Muscle of arm (tissue), 14 donors: ENCODE measurements around the gene RHBDL3. TPM values are rescaled to one million over a fixed set of nuclear protein-coding genes. Genes with fewer than 3 reads are reported as not detected.
A peak's percentile ranks its signal among the peaks of the same experiment; 100 is the strongest.
"Not testable (repeated sequence)": the region's sequence is repeated elsewhere in the genome, so short reads cannot be mapped to it uniquely, and the experiment has no call there.

ENCODE experiments used
- DNase-seq: peaks from one replicate; pipeline ENCODE4 v3.0.0-alpha.2; 2013
- long read RNA-seq, 11 donors: transcript quantifications; one replicate each; lab custom pipeline, GENCODE V29; 2026
- polyA plus RNA-seq, 12 donors: library from polyadenylated mRNA; unstranded; fragments of 120-200 nt; gene quantifications; one replicate each; pipeline ENCODE4 v1.2.1, GENCODE V29; 2013; ENCODE audit not compliant: insufficient read length in 12 of 12

The RHBDL3 gene, protein sequence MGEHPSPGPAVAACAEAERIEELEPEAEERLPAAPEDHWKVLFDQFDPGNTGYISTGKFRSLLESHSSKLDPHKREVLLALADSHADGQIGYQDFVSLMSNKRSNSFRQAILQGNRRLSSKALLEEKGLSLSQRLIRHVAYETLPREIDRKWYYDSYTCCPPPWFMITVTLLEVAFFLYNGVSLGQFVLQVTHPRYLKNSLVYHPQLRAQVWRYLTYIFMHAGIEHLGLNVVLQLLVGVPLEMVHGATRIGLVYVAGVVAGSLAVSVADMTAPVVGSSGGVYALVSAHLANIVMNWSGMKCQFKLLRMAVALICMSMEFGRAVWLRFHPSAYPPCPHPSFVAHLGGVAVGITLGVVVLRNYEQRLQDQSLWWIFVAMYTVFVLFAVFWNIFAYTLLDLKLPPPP
- 1 to 10 TPM in 9 of 12 donors, under 1 TPM in 2, not detected in 1; 0.84 to 4.9 (median 1.6) TPM for polyA plus RNA-seq
- long read RNA-seq, donor 1, result 0 reads
- long read RNA-seq, donor 2, result 0 reads
- long read RNA-seq, donor 3, result 0 reads
- long read RNA-seq, donor 4, result 0 reads
- long read RNA-seq, donor 5, result 0 reads
- long read RNA-seq, donor 6, result 0 reads
- long read RNA-seq, donor 7, result 0 reads
- long read RNA-seq, donor 8, result 0 reads
- long read RNA-seq, donor 9, partial matches to known transcripts, result 0 of 5 reads
- long read RNA-seq, donor 9, other reads (novel, unspliced or antisense), result 5 of 5 reads
- long read RNA-seq, donor 10, result 0 reads
- long read RNA-seq, donor 11, result 0 reads

DNA sequence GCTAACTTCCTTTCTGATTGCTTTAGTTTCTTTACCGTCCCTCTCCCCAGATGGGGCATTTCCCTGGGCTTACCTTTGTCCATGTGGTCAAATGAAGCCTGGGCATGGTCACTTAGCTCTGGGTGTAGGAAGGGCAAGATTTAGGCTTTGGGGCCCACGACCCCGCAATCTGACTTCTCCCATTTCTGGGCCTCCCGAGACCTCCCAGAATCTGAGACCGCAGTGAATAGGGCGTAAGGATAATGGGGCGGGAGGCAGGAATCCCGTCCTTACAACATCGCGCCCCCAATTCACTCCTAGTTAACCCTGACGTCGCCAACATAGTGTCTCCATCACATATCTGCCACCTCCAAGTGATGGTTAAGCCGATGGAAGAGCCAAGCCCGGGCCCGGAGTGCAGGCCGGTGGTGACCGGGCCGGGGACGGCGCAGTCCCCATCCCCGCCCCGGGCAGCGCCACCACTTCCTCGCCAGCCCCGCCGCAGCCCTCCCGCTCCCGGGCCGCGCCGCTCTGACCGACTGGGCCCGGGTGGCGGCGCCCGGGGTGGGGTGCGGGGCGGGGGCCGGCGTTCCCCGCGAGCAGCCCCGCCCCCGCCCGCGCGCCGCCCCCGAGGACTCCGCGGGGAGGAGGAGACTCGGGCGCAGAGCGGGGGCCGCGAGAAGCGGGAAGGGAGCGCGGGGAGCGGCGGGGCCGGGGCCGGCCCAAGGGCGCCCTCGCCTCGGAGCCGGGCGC, at the start of gene RHBDL3:
TSS of gene RHBDL3 (plus strand) at position 641 of the 732 bp plus-strand sequence. CDS start 358 bp downstream, outside the sequence.
- no peak for DNase-seq

DNA sequence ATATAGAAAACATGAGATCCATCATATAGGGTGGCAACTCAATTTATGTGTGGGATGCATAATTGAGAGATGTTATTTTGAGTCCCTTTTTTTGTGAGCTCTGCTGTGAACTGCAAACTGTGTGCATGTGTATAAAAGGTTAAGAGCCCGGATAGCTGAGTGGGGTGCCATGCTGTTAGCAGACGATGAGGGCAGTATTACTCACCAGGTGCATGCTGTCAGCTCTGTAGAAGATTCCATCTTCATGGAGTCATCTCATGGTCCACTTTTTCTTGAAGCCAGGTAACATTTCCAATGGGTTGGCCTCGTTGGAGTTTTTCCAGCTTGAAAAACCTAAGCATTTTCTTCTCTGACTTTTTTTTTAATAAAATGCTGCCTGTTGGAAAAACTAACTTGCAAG, 43.0 kb upstream of the RHBDL3 start:
- no peak for DNase-seq

DNA sequence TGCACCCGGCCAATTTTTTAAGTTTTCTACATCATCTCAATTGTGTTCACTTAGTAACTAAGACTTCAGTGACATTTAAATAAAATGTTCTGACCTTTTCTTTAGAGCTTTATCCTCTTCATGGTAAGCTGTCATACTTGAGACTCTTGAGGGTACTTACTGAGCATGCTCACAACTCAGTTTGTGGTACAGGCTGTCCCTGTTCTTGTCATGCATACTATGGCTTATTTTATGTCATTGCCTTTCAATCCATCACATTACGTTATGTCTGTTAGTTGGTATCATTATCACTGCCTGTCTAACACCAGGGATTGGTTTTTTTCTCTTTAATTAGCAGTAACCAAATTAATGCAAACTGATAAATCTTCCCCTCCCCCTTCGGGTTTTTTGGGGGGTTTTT, 41.9 kb upstream of the RHBDL3 start:
- no peak for DNase-seq

DNA sequence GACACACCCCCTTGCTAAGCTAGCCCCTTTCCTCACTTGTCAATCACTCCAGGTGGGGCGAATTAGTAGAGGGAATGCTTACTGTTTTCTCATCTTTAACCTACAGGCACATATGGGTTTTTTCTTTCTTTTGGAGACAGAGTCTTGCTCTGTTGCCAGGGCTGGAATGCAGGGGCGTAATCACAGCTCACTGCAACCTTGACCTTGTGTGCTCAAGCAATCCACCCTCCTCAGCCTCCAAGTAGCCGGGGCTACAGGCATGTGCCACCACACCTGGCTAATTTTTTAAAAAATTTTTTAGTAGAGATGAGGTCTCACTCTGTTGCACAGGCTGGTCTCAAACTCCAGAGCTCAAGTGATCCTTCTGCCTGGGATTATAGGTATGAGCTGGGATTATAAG, 38.7 kb upstream of the RHBDL3 start:
- DNase-seq, result no peak

DNA sequence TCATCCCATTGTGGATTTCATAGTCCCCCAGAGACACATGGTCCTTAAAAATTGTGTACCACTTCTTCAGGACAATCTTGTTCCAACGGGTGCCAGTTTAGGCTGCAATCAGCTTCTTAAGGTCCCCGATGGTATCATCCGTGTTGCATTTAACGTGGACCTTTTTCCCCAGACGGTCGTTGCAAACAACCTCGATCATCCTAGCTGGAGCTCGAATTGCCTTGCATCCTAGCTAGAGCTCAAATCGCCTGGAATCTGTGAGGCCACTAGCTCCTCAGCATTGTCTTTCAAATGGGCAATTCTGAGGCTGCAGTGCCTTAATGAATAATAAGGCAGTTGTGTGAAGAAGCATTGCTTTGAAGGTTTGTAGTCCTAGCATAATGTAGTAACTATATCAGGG, 37.7 kb upstream of the RHBDL3 start:
- DNase-seq, result no peak

DNA sequence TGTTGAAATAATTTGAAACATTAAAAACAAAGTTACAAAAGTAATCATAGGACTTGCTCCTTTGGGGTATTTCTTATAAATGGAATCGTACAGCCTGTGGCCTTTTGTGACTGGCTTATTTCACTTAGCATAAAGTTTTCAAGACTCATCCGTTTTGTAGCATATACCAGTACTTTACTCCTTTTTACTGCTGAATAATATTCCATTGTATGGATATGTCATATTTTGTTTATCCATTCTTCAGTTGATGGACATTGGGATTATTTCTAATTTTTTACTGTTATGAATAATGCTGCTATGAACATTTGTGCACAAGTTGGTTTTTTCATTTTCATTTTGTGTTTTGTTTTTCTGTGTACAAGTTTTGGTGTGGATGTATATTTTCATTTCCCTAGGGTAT, 30.0 kb upstream of the RHBDL3 start:
- no peak for DNase-seq

DNA sequence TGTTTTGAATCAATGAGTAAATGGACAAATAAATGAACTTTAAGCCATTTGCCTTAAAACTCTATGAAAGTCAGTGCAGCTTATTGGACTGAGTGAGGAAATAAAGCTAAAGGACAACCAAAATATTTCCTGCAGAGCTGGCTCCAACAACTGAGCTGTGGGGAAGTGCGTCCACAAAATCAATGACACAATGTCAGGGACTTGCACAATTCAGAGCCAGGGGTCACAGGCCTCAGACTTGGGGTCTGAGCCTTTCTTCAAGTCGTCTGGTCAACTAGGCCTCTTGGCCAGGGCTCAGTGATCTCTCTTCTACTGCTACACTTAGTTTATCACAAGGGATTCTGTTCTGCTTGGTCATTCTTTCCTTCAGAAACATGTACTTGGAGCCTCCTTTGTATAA, 26.2 kb upstream of the RHBDL3 start:
- DNase-seq, result no peak

DNA sequence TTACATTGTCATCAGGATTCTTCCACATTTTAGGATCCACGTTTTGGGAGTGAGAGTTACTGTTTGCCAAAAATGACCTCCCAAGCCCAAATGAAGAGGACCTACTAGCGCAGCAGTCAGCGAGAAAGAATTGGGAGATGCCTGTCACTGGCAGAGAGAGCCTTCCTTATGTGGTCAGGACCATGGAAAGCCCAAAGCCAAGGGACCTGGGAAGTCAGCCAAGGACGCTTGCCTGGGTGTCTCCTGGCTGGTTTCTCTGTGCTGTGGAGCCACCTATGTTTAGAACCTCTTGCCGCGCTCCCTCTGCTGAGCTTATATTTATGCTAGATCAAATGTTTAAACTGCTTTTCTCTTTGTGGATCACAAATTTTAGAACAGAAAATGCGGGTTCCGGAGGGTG, 24.9 kb upstream of the RHBDL3 start:
- DNase-seq, result no peak

DNA sequence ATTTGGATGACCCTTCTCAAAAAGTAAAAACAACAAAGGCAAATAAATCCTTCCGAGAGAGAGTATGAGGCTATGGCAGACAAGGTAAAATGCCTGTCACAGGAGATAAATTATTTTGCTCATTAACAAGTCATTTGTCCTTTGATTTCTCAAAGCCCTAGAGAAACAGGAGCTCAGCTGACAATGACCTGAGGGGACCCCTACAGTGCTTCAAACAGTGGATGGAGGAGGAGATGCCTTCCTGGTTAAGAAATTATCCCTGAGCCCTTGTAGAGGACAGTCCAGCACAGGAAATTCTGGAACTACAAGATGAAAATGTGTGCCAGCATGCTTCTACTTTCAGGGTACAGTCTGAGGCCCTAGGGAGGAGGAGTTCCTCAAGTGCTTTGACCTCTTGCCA, 24.0 kb upstream of the RHBDL3 start:
- DNase-seq, result no peak

DNA sequence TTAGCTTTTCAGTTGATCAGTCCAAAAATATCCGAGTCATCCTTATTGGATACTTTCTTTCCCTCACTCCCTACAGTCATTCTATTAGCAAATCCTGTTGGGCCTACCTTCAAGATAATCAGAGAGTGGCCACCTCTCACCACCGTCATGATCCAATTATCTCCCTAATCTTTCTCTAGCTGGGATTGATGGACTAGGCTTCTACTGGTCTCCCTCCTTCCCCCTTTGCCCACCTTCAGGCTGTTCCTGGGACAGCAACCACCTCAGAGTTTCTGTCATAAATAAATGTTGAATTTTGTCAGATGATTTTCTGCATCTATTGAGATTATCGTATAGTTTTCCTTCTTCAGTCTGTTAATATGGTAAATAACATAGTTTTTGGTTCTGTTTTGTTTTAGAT, 16.2 kb upstream of the RHBDL3 start:
- no peak for DNase-seq

DNA sequence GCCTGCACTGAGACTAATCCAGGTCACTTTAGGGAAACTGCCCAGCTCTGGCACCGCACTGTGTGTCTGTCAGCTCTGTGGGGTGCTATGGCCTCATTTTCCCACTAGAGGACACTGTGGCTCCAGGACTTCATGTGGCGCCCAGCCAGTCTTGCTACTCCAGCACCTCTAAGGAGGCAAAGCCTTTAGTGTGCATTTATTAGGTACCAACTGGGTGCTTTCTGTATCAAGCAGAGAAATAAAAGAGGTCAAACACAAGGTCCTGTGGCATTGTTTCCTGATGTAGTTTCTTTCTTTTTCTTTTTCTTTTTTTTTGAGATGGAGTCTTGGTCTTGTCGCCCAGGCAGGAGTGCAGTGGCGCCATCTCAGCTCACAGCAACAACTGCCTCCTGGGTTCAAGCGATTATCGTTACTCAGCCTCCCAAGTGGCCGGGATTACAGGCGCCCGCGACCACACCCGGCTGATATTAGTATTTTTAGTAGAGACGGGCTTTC, 12.5 kb upstream of the RHBDL3 start:
- peak; percentile 79 for DNase-seq

DNA sequence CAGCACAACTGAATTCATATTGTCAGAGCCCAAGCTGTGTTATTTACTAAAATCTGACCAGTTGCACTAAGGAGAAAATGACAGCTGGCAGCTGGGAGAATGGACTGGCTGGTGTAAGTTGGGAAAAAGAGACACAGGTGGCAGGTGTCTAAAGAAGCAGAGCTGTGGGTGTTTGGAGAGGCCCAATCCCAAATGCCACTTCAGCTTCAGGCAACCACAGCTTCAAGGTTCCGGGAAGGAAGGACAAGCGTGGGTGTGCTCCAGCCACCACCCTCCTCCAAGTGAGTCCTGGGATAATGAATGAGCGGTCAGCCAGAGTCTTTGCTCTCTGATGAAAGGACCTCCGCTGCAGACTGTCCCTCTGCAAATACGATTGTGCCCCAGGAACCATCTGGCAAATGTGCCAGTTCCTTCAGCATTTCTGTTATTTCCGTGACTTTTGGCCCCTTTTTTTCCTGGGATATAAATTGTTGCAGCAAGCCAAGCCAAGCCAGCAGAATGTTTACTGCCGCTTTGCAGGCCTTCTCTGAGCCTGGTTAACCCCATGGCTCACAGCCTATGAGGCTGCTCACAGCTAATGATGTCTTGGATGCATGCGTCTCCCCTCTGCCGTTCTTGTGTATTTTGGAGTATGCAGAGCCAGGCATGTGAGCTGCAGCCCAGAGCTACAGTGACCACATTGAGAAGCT, 9.5 kb upstream of the RHBDL3 start:
- DNase-seq, result no peak

DNA sequence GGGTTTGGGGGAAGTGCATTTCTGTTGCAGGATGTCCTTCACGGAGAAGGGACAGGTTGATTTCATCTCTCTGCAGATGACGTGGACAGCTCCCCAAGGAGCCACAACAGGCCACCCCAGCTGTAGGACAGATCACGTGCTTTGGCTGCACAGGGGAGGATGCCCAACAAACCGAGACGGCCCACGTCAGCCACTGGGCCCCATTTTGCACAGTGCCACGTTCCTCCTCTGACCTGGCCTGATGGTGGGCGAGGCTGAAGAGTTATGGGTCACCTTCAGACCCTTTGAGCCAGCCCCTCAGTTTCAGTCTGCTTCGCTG, 9.0 kb upstream of the RHBDL3 start:
- DNase-seq, result no peak

DNA sequence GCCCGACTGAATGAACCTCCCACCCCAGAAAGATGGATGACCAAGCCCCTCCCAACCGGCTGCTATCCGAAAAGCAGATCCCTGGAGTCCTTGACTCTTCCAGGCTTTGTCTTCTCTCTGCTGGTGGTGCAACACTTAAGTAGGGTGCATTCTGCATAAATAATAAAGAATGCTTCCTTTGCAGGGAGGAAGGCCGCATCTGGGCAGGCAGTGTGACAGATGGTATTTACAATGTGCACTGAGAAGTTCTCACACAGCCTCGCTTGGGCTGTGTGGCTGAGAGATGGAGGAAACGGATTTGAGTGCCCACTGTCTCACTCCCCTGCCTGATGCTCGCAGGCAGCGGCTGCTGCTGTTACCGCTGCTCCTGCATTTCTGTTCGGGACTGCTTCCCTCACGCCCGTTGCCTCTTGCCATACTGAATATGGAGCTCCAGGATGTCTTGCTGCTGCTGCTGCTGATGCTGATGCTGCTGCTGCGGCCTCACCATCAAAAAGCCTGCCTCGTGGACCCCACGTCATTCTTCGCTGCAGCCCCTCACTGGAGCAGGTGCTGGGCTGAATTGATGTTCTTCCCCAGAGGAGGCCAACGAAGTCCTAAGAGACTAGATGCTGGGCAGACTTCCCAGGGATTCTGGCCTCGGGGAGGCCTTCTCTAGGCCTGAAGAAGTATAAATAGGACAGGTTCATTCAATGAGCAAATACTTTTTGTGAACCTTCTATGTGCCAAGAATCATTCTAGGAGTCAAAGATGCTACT, 7.1 kb upstream of the RHBDL3 start:
- no peak for DNase-seq

DNA sequence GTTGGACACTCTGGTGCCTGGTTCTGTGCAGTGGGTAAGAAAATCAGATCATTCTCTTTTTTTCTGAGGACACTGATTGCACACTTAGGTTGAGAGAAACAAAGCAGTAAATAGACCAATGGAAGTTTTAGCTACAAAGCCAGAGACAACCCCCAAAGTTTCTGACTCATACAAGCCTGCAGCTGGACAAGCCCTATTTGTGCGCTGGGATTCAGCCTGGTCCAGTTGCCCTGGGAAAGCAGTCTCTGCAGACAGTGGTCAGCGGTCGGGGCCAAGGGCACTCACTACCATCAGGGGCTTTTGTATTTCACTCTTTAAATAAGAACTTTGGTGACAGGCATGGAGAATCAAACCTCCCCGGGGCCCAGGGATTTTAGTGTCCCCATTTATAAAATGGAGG, 6.0 kb upstream of the RHBDL3 start:
- DNase-seq, result no peak

DNA sequence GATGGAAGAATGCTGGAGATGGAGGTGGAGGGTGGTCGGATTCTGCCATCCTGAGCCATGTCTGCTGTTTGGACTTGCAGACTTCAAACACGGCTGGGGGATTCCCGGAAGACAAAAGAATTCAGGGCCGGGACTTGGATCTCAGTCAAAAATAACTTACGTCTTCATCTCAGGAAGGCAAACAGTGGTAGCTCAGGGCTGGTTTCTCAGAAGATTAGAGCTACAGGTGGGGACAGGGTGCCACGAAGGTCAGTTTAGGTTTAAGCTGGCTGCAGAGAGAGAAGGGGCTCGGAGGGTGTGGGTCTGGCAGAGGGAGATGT, 4.3 kb upstream of the RHBDL3 start:
- DNase-seq, result no peak

DNA sequence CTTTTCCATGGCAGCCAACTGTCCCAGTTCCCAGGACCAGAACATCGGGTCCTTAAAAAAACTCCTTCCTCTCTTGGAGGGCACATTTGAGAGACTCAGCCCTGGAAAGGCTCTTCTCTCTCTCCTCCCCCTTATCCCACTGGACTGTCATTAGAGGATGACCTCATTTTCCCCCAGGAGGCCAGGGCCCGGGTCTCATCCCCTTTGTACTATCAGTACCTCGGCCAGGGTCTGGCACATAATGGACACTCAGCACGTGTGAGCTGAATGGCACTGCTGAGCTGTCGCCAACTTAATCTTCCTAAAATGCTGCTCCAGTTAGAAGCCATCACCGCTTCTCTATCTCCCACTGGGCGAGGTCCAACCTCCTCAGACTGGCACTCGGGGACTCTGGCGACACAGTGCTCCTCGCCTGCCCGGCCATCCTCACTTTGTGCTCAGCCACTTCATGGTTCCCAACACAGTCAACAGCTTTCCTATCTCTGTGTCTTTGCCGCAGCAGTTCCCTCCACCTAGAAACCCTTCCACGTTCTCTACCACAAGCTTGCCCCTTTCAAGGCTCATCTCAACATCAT, 3.6 kb upstream of the RHBDL3 start:
- DNase-seq, result no peak

DNA sequence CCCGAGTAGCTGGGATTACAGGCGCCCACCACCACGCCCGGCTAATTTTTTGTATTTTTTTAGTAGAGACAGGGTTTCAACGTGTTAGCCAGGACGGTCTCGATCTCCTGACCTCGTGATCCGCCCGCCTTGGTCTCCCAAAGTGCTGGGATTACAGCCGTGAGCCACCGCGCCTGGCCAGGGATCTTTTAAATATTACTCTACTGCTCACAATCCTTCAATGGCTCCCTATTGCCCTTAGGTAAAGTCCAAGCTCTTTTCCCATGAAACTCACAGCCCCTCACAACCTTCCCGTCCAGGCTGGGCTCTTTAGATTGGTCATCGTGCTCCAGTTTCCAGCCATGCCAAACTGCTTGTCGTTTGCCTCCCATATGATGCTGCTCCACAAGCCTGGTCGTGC, 2.1 kb upstream of the RHBDL3 start:
- not testable (repeated sequence) for DNase-seq

DNA sequence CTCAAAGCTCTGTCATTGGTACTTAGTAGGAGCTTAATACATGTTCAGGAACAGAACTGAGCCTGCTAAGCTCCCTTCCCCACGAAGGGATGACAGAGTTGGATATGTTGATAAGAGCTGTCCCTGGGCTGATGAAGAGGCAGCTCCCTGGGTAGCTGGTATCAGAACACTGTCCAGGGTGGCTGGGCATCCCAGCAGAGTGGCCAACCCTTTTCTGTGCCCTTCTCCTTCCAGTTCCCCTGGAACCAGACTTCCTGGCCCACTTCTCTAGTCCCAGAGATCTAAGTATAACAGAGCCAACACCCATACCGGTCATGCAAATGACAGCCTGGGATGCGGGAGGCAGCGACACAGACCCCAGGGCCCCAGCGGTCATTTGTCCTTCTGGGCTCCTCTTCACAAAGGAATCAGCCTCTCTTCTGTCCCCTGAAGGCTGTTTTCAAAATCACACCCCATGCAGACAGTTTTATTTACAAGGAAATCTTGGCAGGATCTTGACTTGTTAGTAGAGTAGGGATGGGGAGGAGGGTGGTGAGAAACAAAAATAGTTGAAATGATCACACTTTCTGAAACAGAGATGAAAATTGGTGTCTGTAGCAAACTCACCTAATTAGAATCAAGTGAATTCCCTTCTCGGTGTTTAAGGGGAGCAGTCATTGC, 1.4 kb upstream of the RHBDL3 start:
- no peak for DNase-seq

DNA sequence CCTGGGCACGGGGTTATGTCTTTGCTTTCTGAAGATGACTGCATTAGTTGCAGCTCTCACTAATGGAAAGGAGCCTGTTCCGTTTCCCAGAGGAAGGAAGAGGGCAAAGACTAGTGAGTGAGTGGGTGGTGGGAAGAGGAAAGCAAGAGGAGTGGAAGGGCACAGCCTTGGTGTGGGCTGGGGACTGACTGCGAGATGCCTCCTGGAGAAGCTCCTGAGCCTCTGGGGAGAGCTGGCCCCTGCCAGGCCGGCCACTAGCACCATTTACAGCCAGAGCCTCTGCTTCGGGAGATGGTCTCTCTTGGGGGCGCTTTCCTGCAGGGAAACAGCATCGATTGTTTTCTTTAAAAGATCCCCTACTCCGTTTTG, 825 bp upstream of the RHBDL3 start:
- no peak for DNase-seq

DNA sequence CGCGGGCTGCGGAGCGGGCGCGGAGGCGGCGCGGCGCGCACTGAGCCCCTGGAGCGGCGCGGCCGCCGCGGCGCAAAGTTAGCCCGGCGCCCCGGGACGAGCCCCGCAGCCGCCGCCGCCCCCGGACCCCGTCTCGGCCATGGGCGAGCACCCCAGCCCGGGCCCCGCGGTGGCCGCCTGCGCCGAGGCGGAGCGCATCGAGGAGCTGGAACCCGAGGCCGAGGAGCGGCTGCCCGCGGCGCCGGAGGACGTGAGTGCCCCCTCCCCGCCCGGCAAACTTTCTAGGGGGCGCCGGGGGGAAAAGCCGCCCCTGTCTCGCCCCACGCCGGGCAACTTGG, 388 bp downstream of the RHBDL3 start:
- DNase-seq, result no peak
